ENCODE results near the gene MMP17. TPM values are rescaled to one million over a fixed set of nuclear protein-coding genes. Genes with fewer than 3 reads are reported as not detected.

The MMP17 gene
- total and polyA plus RNA-seq, 2 donors (not counting 1 experiment from before 2014, with no cell fraction given) = 14.8 to 140 TPM

DNA sequence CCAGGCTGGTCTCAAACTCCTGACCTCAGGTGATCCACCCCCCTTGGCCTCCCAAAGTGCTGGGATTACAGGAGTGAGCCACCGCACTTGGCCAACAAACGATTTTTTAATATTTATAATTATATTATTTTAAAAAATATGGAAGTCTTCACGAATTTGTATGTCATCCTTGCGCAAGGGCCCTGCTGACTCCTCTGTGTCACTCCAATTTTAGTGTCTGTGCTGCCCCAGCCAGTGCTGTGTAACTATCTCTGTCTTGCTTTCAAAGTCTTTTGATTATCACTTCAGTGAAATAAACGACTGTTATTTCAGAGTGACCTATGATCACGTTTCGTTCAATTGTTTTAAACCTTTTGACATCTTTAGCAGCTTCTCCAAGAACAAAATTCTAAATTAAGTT is 13.1 kb upstream of the MMP17 start:
- Histone ChIP-seq H3K9me3 (ENCODE audit: control extremely low read depth in 1 of 3, control insufficient read depth in 2 of 3, insufficient read depth in 1 of 3, low read length in 2 of 3) (peaks cover 0 to 17% (median 3%) of the 10 kb centered on the region in 3 donors), H4K20me1 (ENCODE audit: control insufficient read depth, insufficient read depth, low read length, poor library complexity, severe bottlenecking) (no peaks in the 10 kb centered on the region), H3K27ac (ENCODE audit: low read length in 2 of 2) (no peak overlapping the region), H3K9ac (ENCODE audit: low read length) (no peak overlapping the region), H3K27me3 (replicated peaks in 1 of 4; ENCODE audit: control extremely low read depth in 1 of 4, control insufficient read depth in 3 of 4, insufficient read depth in 4 of 4, low read length in 3 of 4) (no peaks in the 10 kb centered on the region), H3K4me2 (replicated peaks; ENCODE audit: low read depth, low read length, poor library complexity, severe bottlenecking) (no peak overlapping the region), H3K79me2 (ENCODE audit: control insufficient read depth, insufficient read depth, low read length) (no peaks in the 10 kb centered on the region), H3K4me1 (ENCODE audit: control insufficient read depth in 2 of 2, insufficient read depth in 2 of 2, low read length in 2 of 2) (peaks cover 14 to 17% of the 10 kb centered on the region in 2 donors), H2AFZ (ENCODE audit: insufficient read depth, low read depth, low read length, poor library complexity, severe bottlenecking) (no peak overlapping the region), H3K4me3 (ENCODE audit: control extremely low read depth in 1 of 5, extremely low read depth in 1 of 5, insufficient read depth in 1 of 5, low read depth in 2 of 5, low read length in 4 of 5) (no peak overlapping the region), H3K36me3 (replicated peaks in 1 of 2; ENCODE audit: control extremely low read depth in 1 of 2, control insufficient read depth in 1 of 2, extremely low read depth in 1 of 2, insufficient read depth in 2 of 2, low read length in 1 of 2) (no peaks in the 10 kb centered on the region)
- Mint-ChIP-seq H3K4me1 (peaks cover 17% of the 10 kb centered on the region), H3K27ac (no peak overlapping the region), H3K27me3 (no peaks in the 10 kb centered on the region), H3K4me3 (no peak overlapping the region), H3K9me3 (ENCODE audit: insufficient read depth) (peaks cover 2% of the 10 kb centered on the region)
- 100% methylated on average over 5 of the region's 7 CpGs for WGBS (ENCODE audit: insufficient coverage)
- ChIA-PET CTCF (no interaction called here), POLR2A (no interaction called here)
- TF ChIP-seq CTCF (IDR thresholded peaks at IDR 0.05) (no peak), EZH2 (IDR thresholded peaks at IDR 0.05; ENCODE audit: borderline replicate concordance, insufficient read depth, low read depth, low read length, poor library complexity, severe bottlenecking) (no peak)
- intact Hi-C loops (cut with micrococcal nuclease) = no loop called here
- DNase-seq = no peak
- ATAC-seq (ENCODE audit: low read depth) = no peak

DNA sequence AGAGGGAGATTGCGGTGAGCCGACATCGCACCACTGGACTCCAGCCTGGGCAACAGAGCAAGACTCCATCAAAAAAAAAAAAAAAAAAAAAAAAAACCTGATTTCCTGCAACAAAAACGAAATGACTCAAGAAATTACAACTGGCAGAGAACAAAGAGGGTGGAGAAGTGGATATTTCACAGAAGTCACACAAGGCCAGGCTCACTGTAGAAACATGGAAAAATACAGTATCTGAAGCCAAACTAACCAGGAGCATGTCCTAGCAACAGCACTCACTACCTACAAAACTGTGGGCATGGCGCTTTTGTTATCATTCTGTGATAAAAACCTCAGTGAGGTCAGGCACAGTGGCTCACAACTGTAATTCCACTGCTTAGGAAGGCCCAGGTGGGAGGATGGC is 11.7 kb upstream of the MMP17 start:
- no peaks in the 10 kb centered on the region for H3K27me3 ChIP-seq (replicated peaks in 1 of 4; ENCODE audit: control extremely low read depth in 1 of 4, control insufficient read depth in 3 of 4, insufficient read depth in 4 of 4, low read length in 3 of 4)
- no peaks in the 10 kb centered on the region for H3K79me2 ChIP-seq (ENCODE audit: control insufficient read depth, insufficient read depth, low read length)
- H3K4me1 ChIP-seq (ENCODE audit: control insufficient read depth in 2 of 2, insufficient read depth in 2 of 2, low read length in 2 of 2) = peaks cover 25 to 31% of the 10 kb centered on the region in 2 donors
- Mint-ChIP-seq H3K4me3 (no peak overlapping the region), H3K4me1 (peaks cover 26% of the 10 kb centered on the region), H3K27me3 (no peaks in the 10 kb centered on the region), H3K9me3 (ENCODE audit: insufficient read depth) (peaks cover 2% of the 10 kb centered on the region), H3K27ac (no peak overlapping the region)
- H3K9ac ChIP-seq (ENCODE audit: low read length) = no peak overlapping the region
- intact Hi-C loops (cut with micrococcal nuclease) = no loop called here
- WGBS (ENCODE audit: insufficient coverage) = 100% methylated on average over 1 of the region's 5 CpGs
- no peaks in the 10 kb centered on the region for H3K36me3 ChIP-seq (replicated peaks in 1 of 2; ENCODE audit: control extremely low read depth in 1 of 2, control insufficient read depth in 1 of 2, extremely low read depth in 1 of 2, insufficient read depth in 2 of 2, low read length in 1 of 2)
- H3K4me3 ChIP-seq (ENCODE audit: control extremely low read depth in 1 of 5, extremely low read depth in 1 of 5, insufficient read depth in 1 of 5, low read depth in 2 of 5, low read length in 4 of 5) = no peak overlapping the region
- no peak overlapping the region for H3K27ac ChIP-seq (ENCODE audit: low read length in 2 of 2)
- ATAC-seq (ENCODE audit: low read depth) (no peak), DNase-seq (no peak)
- no peak overlapping the region for H2AFZ ChIP-seq (ENCODE audit: insufficient read depth, low read depth, low read length, poor library complexity, severe bottlenecking)
- no peak for TF ChIP-seq CTCF (IDR thresholded peaks at IDR 0.05)
- TF ChIP-seq EZH2 (IDR thresholded peaks at IDR 0.05; ENCODE audit: borderline replicate concordance, insufficient read depth, low read depth, low read length, poor library complexity, severe bottlenecking) = no peak
- H3K9me3 ChIP-seq (ENCODE audit: control extremely low read depth in 1 of 3, control insufficient read depth in 2 of 3, insufficient read depth in 1 of 3, low read length in 2 of 3) = peaks cover 0 to 14% (median 3%) of the 10 kb centered on the region in 3 donors
- CTCF ChIA-PET = interaction anchor here (1.0 to 1.3 kb wide), 3 partner anchors 14 to 61 kb away, joined by 3 to 4 read pairs (median 4); no protein-coding TSS in a partner anchor
- POLR2A ChIA-PET = no interaction called here
- no peaks in the 10 kb centered on the region for H4K20me1 ChIP-seq (ENCODE audit: control insufficient read depth, insufficient read depth, low read length, poor library complexity, severe bottlenecking)
- H3K4me2 ChIP-seq (replicated peaks; ENCODE audit: low read depth, low read length, poor library complexity, severe bottlenecking) = no peak overlapping the region
